NT2/D1 (cell line): ENCODE results near the gene ANGPTL7.

Source experiments
- SUZ12 ChIP-seq: IDR thresholded peaks from 2 replicates; pipeline ENCODE4 v1.6.1; 2011; ENCODE audit not compliant: insufficient read length, insufficient read depth; ENCODE audit errors: extremely low read depth
- YY1 ChIP-seq: IDR thresholded peaks from 2 replicates; pipeline ENCODE4 v1.6.1; 2011; ENCODE audit not compliant: insufficient read length, insufficient read depth
- ZNF274 ChIP-seq: IDR thresholded peaks from 2 replicates; pipeline ENCODE4 v1.6.1; 2011; ENCODE audit warnings: mild to moderate bottlenecking, low read depth, low read length

DNA sequence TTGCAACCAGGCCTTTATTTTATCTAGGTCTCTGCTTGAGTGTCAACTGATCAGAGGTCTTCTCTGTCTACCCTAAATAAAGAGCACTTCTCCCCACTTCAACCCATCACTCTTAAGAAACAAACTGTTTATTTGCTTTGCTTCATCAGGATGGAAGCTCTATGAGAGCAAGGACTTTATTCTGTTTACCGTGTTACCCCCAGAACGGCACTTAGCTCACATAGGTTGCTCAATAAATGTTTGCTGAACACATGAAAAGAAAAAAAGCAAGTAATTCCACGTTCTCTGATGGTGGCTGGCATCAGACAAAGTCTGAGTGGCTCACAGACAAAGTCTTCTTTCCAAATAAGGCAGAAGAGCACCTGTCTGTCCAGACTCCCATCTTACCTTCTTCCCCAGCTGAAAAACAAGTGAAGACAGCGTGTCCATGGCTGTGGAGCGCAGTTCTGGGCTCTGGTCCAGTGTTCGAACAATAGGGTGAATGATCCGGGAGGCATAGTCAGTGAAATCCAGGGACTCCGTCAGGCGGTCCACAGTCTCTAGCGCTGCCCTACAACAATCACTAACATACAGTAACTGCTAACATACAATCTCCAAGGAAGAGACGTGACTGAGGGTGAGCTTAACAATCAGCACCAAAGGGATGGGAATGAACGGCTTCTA lies 22.9 kb downstream of the ANGPTL7 start:
- TF ChIP-seq SUZ12 (no peak), ZNF274 (no peak), YY1 (no peak)
